Dorsolateral prefrontal cortex (tissue), 118 donors: ENCODE results near the gene IFNA16. TPM values are rescaled to one million over a fixed set of nuclear protein-coding genes. Genes with fewer than 3 reads are reported as not detected.

Experiments
- total RNA-seq, 120 experiments: library from RNA; stranded (reverse); gene quantifications; one replicate each; pipeline versions ENCODE4 v1.2.3 to v1.2.4, GENCODE V29; 2022

Gene IFNA16
- total RNA-seq, 120 experiments from 2014 or later = not detected

Other genes starting within 250 kb of the IFNA16 start
- gene HACD4, start 185.7 kb downstream of the IFNA16 start, total RNA-seq = 1 to 10 TPM in 110 of 120 experiments, under 1 TPM in 10; 0.63 to 3.7 (median 1.7) TPM
- gene IFNB1, start 139.4 kb downstream of the IFNA16 start, total RNA-seq = not detected
- gene IFNW1, start 75.5 kb downstream of the IFNA16 start, total RNA-seq = not detected
- gene IFNA21, start 50.7 kb downstream of the IFNA16 start, total RNA-seq = not detected
- gene IFNA4, start 29.7 kb downstream of the IFNA16 start, total RNA-seq = not detected
- gene IFNA7, start 15.1 kb downstream of the IFNA16 start, total RNA-seq = not detected
- gene IFNA10, start 10.2 kb downstream of the IFNA16 start, total RNA-seq = not detected
- not detected for gene IFNA17, start 10.9 kb upstream of the IFNA16 start, total RNA-seq
- gene IFNA14, start 22.7 kb upstream of the IFNA16 start, total RNA-seq = not detected
- 1 to 10 TPM in 1 of 120 experiments, under 1 TPM in 8, not detected in 111; 0.43 to 1.1 (median 0.52) TPM for gene IFNA5, start 88.0 kb upstream of the IFNA16 start, total RNA-seq
- 10 to 100 TPM; 15.6 to 29.5 (median 24.9) TPM for gene KLHL9, start 118.1 kb upstream of the IFNA16 start, total RNA-seq
- 1 to 10 TPM in 5 of 120 experiments, under 1 TPM in 40, not detected in 75; 0.26 to 1.7 (median 0.63) TPM for gene IFNA6, start 133.6 kb upstream of the IFNA16 start, total RNA-seq
- 1 to 10 TPM in 54 of 120 experiments, under 1 TPM in 34, not detected in 32; 0.41 to 6.2 (median 1.3) TPM for gene IFNA13, start 150.7 kb upstream of the IFNA16 start, total RNA-seq
- 1 to 10 TPM in 67 of 120 experiments, under 1 TPM in 38, not detected in 15; 0.36 to 3.6 (median 1.3) TPM for gene IFNA2, start 168.1 kb upstream of the IFNA16 start, total RNA-seq
- under 1 TPM in 2 of 120 experiments, not detected in 118; 0.46 to 0.50 TPM for gene IFNA8, start 191.8 kb upstream of the IFNA16 start, total RNA-seq
- gene IFNA1, start 223.1 kb upstream of the IFNA16 start, total RNA-seq = 1 to 10 TPM in 7 of 120 experiments, under 1 TPM in 5, not detected in 108; 0.65 to 1.8 (median 1.1) TPM